DOHH2 (cell line): ENCODE measurements around the gene SGSH.

Experiments used
- H3F3A ChIP-seq: fragments of 200-600 bp; sonication (generic), shearing (Covaris generic); 2 replicates; pipeline ENCODE4 v1.6.0; 2016; ENCODE audit warnings: antibody characterized with exemption, mild to moderate bottlenecking; ENCODE audit not compliant: control insufficient read depth, insufficient read depth
- H3K27ac ChIP-seq: fragments of 200-600 bp; sonication (generic); 2 replicates; pipeline ENCODE4 v1.5.1; 2014; ENCODE audit warnings: low read depth, mild to moderate bottlenecking, low read length, moderate library complexity
- H3K27me3 ChIP-seq: fragments of 200-600 bp; sonication (generic); 2 replicates; pipeline ENCODE4 v1.6.1; 2014; ENCODE audit warnings: mild to moderate bottlenecking, low read length, mixed read lengths; ENCODE audit not compliant: control insufficient read depth
- H3K36me3 ChIP-seq: fragments of 200-600 bp; sonication (generic); 2 replicates; pipeline ENCODE4 v1.6.1; 2014; ENCODE audit warnings: mild to moderate bottlenecking, low read length, moderate library complexity, mixed read lengths; ENCODE audit not compliant: control insufficient read depth
- H3K4me1 ChIP-seq: fragments of 200-600 bp; sonication (generic); 2 replicates; pipeline ENCODE4 v1.6.1; 2014; ENCODE audit warnings: mild to moderate bottlenecking, low read length, mixed read lengths; ENCODE audit not compliant: control insufficient read depth
- H3K4me2 ChIP-seq: fragments of 200-600 bp; sonication (generic); 2 replicates; pipeline ENCODE4 v1.6.0; 2014; ENCODE audit warnings: mild to moderate bottlenecking, low read length, moderate library complexity
- H3K4me3 ChIP-seq: fragments of 200-600 bp; sonication (generic); 2 replicates; pipeline ENCODE4 v1.5.1; 2014; ENCODE audit warnings: mild to moderate bottlenecking, low read length, mixed read lengths
- H3K79me2 ChIP-seq: fragments of 200-600 bp; sonication (generic); 2 replicates; pipeline ENCODE4 v1.6.1; 2014; ENCODE audit warnings: mild to moderate bottlenecking, low read length, mixed read lengths; ENCODE audit not compliant: control insufficient read depth
- H3K9me2 ChIP-seq: fragments of 200-600 bp; sonication (generic); replicated peaks from 2 replicates; pipeline ENCODE4 v1.6.1; 2014; ENCODE audit warnings: mild to moderate bottlenecking, low read length, mixed read lengths; ENCODE audit not compliant: control insufficient read depth
- H3K9me3 ChIP-seq: fragments of 200-600 bp; sonication (generic); 2 replicates; pipeline ENCODE4 v1.6.1; 2014; ENCODE audit warnings: antibody characterized with exemption, low read length, mixed read lengths; ENCODE audit not compliant: control insufficient read depth, insufficient read depth
- H4K20me1 ChIP-seq: fragments of 200-600 bp; sonication (generic); 2 replicates; pipeline ENCODE4 v1.6.0; 2014; ENCODE audit warnings: low read depth, mild to moderate bottlenecking, antibody characterized with exemption, low read length, moderate library complexity; ENCODE audit not compliant: control insufficient read depth, insufficient read depth
- CTCF ChIP-seq: fragments of 200-600 bp; sonication (generic); IDR thresholded peaks from one replicate; pipeline ENCODE4 v1.5.1; 2014; ENCODE audit warnings: antibody characterized with exemption, mild to moderate bottlenecking, low read depth, low read length; ENCODE audit not compliant: poor library complexity, severe bottlenecking
- EZH2phosphoT487 ChIP-seq: fragments of 200-600 bp; sonication (generic); IDR thresholded peaks from 2 replicates; pipeline ENCODE4 v1.6.1; 2017; ENCODE audit warnings: borderline replicate concordance, mild to moderate bottlenecking, antibody characterized with exemption, low read length, moderate library complexity, mixed read lengths

The SGSH gene

GRCh38 chr17:80217703-80218362 lies 2.3 kb downstream of the SGSH start:
- Histone ChIP-seq H4K20me1 (0 out of 2 replicates have a peak, but pooled peaks cover 2% of the 10 kb centered on the region), H3K27me3 (peaks cover 17% of the 10 kb centered on the region), H3K36me3 (no peaks in the 10 kb centered on the region), H3K9me2 (no peaks in the 10 kb centered on the region), H3F3A (no peaks in the 10 kb centered on the region), H3K4me1 (peaks cover 19% of the 10 kb centered on the region), H3K4me3 (no peak overlapping the region), H3K27ac (no peak overlapping the region), H3K9me3 (no peaks in the 10 kb centered on the region), H3K79me2 (no peaks in the 10 kb centered on the region), H3K4me2 (no peak overlapping the region)
- no peak for TF ChIP-seq EZH2phosphoT487
- TF ChIP-seq CTCF: no peak

DNA sequence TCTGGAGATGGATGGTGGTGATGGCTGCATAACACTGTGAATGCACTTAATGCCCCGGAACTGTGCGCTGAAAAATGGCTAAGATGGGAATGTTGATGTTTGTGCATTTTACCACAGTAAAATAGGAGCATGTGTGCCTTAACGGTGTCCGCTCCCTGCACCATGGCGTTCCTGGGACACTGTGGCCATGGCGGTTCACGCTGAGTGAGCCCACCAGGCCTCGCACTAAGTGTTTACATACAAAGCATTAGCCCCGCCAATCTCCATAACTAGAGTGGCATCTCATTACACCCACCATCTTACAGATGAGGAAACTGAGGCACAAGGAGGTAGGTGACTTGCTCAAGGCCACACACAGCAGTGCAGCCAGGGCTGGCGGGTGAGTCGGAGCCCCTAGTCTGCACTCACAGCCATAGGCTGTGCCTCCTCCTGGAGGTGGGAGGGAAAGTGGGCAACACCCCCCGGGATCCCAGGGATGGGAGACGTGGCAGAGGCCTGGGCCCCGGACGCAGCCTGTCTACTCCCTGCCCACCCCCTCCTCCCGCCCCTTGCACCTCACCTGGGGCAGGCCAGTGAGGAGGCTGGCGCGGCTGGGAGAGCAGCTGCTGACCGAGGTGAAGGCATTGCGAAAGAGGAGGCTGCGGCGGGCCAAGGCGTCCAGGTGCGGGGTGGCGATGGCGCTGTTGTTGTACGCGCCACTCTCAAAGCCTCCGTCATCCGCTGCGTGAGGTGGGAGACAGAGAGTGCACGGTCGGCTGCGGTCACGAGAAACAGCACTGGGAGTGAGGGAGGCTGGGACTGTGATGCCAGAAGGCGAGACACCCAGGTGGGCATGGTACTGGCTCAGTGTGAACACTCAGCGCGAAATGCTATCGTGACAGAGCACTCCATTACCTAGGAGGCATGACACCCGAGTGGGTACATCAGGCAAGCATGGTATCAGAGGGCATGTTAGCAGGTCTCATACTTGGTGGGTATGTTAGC lies 3.4 kb downstream of the SGSH start:
- no peaks in the 10 kb centered on the region for H3K9me3 ChIP-seq
- no peak for TF ChIP-seq EZH2phosphoT487
- TF ChIP-seq CTCF: no peak
- H3K9me2 ChIP-seq: no peaks in the 10 kb centered on the region
- H4K20me1 ChIP-seq: 0 out of 2 replicates have a peak, but pooled peaks cover 2% of the 10 kb centered on the region
- H3K4me2 ChIP-seq: no peak overlapping the region
- peaks cover 19% of the 10 kb centered on the region for H3K4me1 ChIP-seq
- no peaks in the 10 kb centered on the region for H3K36me3 ChIP-seq
- H3F3A ChIP-seq: no peaks in the 10 kb centered on the region
- no peaks in the 10 kb centered on the region for H3K79me2 ChIP-seq
- peaks cover 17% of the 10 kb centered on the region for H3K27me3 ChIP-seq
- no peak overlapping the region for H3K27ac ChIP-seq
- no peak overlapping the region for H3K4me3 ChIP-seq

DNA sequence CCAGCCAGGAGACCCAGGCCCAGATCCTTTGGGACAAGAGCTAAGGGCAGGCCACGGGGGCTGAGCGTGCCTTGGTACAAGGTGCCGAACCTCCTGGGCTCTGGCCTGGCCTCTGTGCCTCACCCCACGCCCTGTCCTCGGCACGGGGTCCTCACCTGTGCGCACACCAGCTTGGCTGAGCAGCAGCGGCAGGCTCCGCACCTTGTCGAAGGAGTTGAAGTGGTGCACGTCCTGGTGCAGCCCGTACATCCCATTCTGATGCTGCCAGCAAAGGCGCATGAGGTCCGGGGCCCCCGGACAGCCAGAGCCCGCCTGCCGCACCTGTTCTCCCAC lies 5.3 kb downstream of the SGSH start:
- H3K4me2 ChIP-seq: no peak overlapping the region
- no peaks in the 10 kb centered on the region for H3K9me3 ChIP-seq
- H3K4me1 ChIP-seq: peaks cover 15% of the 10 kb centered on the region
- no peak for TF ChIP-seq EZH2phosphoT487
- no peak for TF ChIP-seq CTCF
- H3K4me3 ChIP-seq: no peak overlapping the region
- H3K9me2 ChIP-seq: no peaks in the 10 kb centered on the region
- H3F3A ChIP-seq: no peaks in the 10 kb centered on the region
- H3K79me2 ChIP-seq: no peaks in the 10 kb centered on the region
- no peak overlapping the region for H3K27ac ChIP-seq
- H3K36me3 ChIP-seq: no peaks in the 10 kb centered on the region
- H4K20me1 ChIP-seq: 0 out of 2 replicates have a peak, but pooled peaks cover 1% of the 10 kb centered on the region
- H3K27me3 ChIP-seq: peaks cover 3% of the 10 kb centered on the region
